Parathyroid adenoma (tissue), 2 donors: Measurements from ENCODE around the gene NOL8.

Experiments used
- H2AFZ ChIP-seq: fragments of 300-600 bp; sonication (generic); one replicate; pipeline ENCODE4 v1.7.0; 2017; ENCODE audit warnings: antibody characterized with exemption, mild to moderate bottlenecking
- H3K27ac ChIP-seq: fragments of 300-600 bp; sonication (generic); one replicate; pipeline ENCODE4 v1.7.0; 2017
- H3K27me3 ChIP-seq: fragments of 300-600 bp; sonication (generic); one replicate; pipeline ENCODE4 v1.7.0; 2017; ENCODE audit warnings: low read length; ENCODE audit not compliant: control insufficient read depth, insufficient read depth
- H3K36me3 ChIP-seq: fragments of 300-600 bp; sonication (generic); one replicate; pipeline ENCODE4 v1.7.0; 2017; ENCODE audit warnings: low read length; ENCODE audit not compliant: control insufficient read depth, insufficient read depth
- H3K4me1 ChIP-seq: fragments of 300-600 bp; sonication (generic); one replicate; pipeline ENCODE4 v1.7.0; 2017; ENCODE audit warnings: control low read depth
- H3K4me2 ChIP-seq: fragments of 300-600 bp; sonication (generic); one replicate; pipeline ENCODE4 v1.7.0; 2017; ENCODE audit warnings: low read length
- H3K4me3 ChIP-seq: fragments of 300-600 bp; sonication (generic); one replicate; pipeline ENCODE4 v1.7.0; 2017; ENCODE audit warnings: low read depth, low read length
- H3K79me2 ChIP-seq: fragments of 300-600 bp; sonication (generic); one replicate; pipeline ENCODE4 v1.7.0; 2017; ENCODE audit warnings: control low read depth
- H3K9ac ChIP-seq: fragments of 300-600 bp; sonication (generic); one replicate; pipeline ENCODE4 v1.7.0; 2017; ENCODE audit warnings: mild to moderate bottlenecking
- H3K9me3 ChIP-seq: fragments of 300-600 bp; sonication (generic); one replicate; pipeline ENCODE4 v1.7.0; 2017; ENCODE audit warnings: low read length; ENCODE audit not compliant: control insufficient read depth
- CTCF ChIP-seq: fragments of 300-600 bp; sonication (generic); IDR thresholded peaks from one replicate; pipeline ENCODE4 v1.7.0; 2017; ENCODE audit warnings: antibody characterized with exemption, mild to moderate bottlenecking
- donor health status: primary hyperparathyroidism.

The NOL8 gene

DNA sequence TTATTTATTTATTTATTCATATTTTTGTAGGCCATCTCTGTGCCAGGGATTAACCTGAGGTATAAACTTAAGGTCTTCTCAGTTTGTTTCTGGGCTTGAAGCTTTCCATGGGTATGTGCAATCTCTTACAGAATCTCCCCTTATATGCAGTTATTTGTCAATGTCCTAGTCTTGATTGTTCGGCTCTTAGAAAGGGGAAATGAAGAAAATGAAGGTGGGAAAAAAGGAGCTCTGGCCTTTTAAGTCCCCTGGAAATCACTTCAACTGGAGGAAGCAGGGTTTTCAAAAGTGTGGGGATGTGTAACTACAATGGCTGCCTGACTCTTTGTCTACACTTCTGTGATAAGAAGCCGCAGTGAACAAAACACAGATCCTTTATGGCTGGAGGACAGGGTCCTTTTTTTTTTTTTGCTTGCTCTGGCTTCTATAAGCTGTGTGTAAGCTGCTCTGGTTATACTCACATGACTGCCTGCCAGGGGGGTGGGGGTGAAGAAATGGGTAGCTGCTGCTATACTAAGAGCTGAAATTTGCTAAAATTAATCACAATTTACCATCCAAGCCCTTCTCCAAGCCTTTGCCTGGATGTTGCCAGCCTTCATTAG, 34.3 kb upstream of the NOL8 start:
- H3K4me1 ChIP-seq, result no peaks in the 10 kb centered on the region
- TF ChIP-seq CTCF, result no peak
- no peak overlapping the region for H3K9ac ChIP-seq
- no peaks in the 10 kb centered on the region for H3K9me3 ChIP-seq
- H3K27ac ChIP-seq, result no peak overlapping the region
- H3K4me3 ChIP-seq, result no peak overlapping the region
- no peak overlapping the region for H3K4me2 ChIP-seq
- H3K79me2 ChIP-seq, result no peaks in the 10 kb centered on the region
- H3K27me3 ChIP-seq, result no peaks in the 10 kb centered on the region
- no peaks in the 10 kb centered on the region for H3K36me3 ChIP-seq
- no peak overlapping the region for H2AFZ ChIP-seq

DNA sequence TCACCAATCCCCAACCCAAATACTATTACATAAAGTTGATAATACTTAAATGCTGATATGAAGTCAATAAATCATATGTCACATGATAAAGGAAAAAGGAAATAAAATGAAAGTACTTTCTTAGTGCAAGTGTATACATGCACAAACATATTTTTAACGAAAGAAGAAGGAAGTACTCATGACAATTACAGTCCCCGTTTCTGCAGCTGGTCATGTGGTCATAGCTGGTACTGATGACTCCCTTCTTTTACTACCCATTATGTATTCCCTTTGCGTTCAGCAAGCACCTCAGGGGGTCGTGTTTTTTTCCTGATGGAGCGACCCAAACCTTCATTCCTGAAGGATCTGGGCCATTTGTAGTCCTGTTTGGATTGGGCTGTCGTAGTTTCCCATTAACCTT, 27.9 kb upstream of the NOL8 start:
- Histone ChIP-seq H3K4me3 (no peak overlapping the region), H3K36me3 (no peaks in the 10 kb centered on the region), H2AFZ (no peak overlapping the region), H3K79me2 (no peaks in the 10 kb centered on the region), H3K27me3 (no peaks in the 10 kb centered on the region), H3K4me1 (no peaks in the 10 kb centered on the region), H3K9me3 (no peaks in the 10 kb centered on the region), H3K4me2 (no peak overlapping the region), H3K9ac (no peak overlapping the region), H3K27ac (no peak overlapping the region)
- no peak for TF ChIP-seq CTCF

GRCh38 chr9:92350740-92351133, 25.6 kb upstream of the NOL8 start:
- no peak for TF ChIP-seq CTCF
- no peak overlapping the region for H3K27ac ChIP-seq
- H3K9me3 ChIP-seq, result no peaks in the 10 kb centered on the region

DNA sequence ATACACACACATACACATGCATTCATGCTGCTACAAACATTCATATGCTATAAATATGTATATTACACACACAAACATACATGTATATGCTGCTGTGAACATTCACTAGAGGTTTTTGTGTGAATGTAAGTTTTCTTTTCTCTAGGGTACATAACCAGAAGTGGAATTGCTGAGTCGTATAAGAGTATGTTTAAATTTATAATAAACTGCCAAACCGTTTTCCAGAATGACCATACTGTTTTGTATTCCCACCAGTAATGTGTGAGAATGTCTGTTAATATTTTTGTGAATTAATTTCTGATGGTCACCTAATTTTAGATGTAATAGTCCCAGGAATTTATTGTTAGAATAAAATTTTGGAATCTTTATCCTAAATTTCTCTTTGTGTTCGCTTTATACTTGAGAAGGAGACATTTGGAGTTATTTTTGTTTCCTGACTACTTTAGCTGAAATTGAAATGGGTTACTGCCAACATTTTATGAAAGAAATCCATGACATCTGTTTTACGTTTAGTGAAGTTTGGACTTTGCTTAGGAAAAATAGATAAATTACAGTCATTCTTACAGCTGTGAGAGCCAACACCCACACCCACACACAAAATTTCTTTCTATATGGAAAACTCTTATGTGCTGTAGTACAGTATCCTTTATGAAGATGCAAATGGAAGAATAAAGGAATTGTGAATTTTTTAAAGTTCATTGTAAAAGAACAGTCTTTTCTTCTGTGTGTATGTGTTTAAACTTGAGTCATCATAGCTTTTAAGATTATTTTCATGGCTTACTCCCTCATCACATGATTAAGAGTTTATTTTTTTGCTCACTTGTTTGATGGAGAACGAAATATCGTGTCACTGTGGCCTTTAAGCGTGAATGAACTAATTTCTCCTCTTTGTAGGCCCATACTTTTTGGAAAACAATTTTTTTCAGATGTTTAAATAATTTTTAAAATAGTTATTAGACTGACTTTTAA, 24.9 kb upstream of the NOL8 start:
- Histone ChIP-seq H3K9me3 (no peaks in the 10 kb centered on the region), H3K36me3 (no peaks in the 10 kb centered on the region), H2AFZ (no peak overlapping the region), H3K27ac (no peak overlapping the region), H3K9ac (no peak overlapping the region), H3K4me1 (no peaks in the 10 kb centered on the region), H3K27me3 (no peaks in the 10 kb centered on the region), H3K79me2 (no peaks in the 10 kb centered on the region), H3K4me2 (no peak overlapping the region), H3K4me3 (no peak overlapping the region)
- TF ChIP-seq CTCF, result no peak

More at GRCh38 chr9:92350740-92351133, 25.6 kb upstream of the NOL8 start:
- Histone ChIP-seq H3K27me3 (no peaks in the 10 kb centered on the region), H3K36me3 (no peaks in the 10 kb centered on the region), H3K4me2 (no peak overlapping the region), H3K4me3 (no peak overlapping the region), H2AFZ (no peak overlapping the region), H3K9ac (no peak overlapping the region), H3K4me1 (no peaks in the 10 kb centered on the region), H3K79me2 (no peaks in the 10 kb centered on the region)
